MG63 (cell line): ENCODE measurements around the gene KITLG. TPM values are rescaled to one million over a fixed set of nuclear protein-coding genes. Genes with fewer than 3 reads are reported as not detected.
"Not testable (repeated sequence)": the region's sequence is repeated elsewhere in the genome, so short reads cannot be mapped to it uniquely, and the experiment has no call there.

ENCODE experiments used
- DNase-seq: peaks from one replicate; pipeline ENCODE4 v3.0.0-alpha.2; 2020
- H3K27me3 ChIP-seq: fragments of 250-450 bp; sonication (Bioruptor Pico); 2 replicates; pipeline ENCODE4 v1.5.1; 2020; ENCODE audit warnings: mild to moderate bottlenecking, moderate library complexity
- H3K36me3 ChIP-seq: fragments of 250-450 bp; sonication (Bioruptor Pico); 2 replicates; pipeline ENCODE4 v1.5.1; 2020; ENCODE audit warnings: mild to moderate bottlenecking, moderate library complexity
- H3K4me3 ChIP-seq: fragments of 250-450 bp; sonication (Bioruptor Pico); 2 replicates; pipeline ENCODE4 v1.5.1; 2020; ENCODE audit warnings: mild to moderate bottlenecking, moderate library complexity
- H3K9me3 ChIP-seq: fragments of 250-450 bp; sonication (Bioruptor Pico); 2 replicates; pipeline ENCODE4 v1.5.1; 2020; ENCODE audit warnings: mild to moderate bottlenecking, moderate library complexity
- total RNA-seq: library from RNA; depleted of rRNA; stranded (reverse); fragments of >200 nt; shearing (Covaris generic); gene quantifications from 2 replicates; pipeline ENCODE4 v1.2.3, GENCODE V29; 2014; ENCODE audit warnings: low replicate concordance; rRNA removed

The KITLG gene, protein sequence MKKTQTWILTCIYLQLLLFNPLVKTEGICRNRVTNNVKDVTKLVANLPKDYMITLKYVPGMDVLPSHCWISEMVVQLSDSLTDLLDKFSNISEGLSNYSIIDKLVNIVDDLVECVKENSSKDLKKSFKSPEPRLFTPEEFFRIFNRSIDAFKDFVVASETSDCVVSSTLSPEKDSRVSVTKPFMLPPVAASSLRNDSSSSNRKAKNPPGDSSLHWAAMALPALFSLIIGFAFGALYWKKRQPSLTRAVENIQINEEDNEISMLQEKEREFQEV
- 16.7 and 23.4 TPM in 2 replicates for total RNA-seq

DNA sequence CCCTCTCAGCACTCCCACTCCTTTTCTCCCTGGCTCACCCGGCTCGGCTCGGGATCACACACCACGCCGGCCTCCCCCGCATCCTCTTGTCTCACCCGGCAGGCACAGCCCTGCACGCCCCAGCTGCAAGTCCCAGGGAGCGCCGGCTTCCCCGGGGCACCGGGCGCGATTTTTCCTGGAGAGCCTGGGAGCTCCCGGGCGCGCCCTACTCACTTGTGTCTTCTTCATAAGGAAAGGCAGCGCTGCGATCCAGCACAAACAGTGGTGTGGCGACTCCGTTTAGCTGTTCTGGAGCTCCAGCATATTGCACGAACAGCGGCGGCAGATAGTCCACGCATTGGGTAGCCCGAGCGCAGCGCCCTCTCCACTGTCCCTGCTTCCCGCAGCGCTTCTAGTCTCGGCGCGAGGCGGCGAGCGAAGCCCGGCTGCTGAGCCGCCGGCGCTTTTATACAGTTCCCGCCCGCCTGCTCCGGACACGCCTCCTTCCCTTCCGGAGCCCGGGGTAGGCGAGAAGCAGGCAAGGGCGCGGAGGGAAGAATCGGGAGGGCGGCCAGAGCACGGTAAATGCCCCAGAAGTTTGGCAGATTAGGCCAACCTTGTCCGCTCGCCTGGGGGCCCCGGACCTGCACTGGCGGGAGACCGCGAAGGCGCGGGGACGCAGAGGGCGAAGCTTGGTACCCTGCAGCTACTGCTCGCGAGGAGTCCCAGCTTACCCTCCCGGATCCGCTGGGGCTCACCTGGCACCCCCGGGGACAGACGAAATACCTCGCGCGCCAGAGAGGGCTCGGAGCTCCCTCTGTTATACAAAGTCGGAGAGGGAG, at the start of gene KITLG:
KITLG (minus strand) TSS at position 421 of the 821 bp plus-strand sequence; CDS start at position 228, 193 bp downstream.
- Histone ChIP-seq H3K27me3 (no peaks in the 10 kb centered on the region), H3K4me3 (peak within 1 kb of the TSS; percentile 88), H3K9me3 (no peaks in the 10 kb centered on the region), H3K36me3 (peaks cover 2% of the 10 kb centered on the region; the same call in 1 of the 2 replicates)
- DNase-seq: peak; percentile 85

DNA sequence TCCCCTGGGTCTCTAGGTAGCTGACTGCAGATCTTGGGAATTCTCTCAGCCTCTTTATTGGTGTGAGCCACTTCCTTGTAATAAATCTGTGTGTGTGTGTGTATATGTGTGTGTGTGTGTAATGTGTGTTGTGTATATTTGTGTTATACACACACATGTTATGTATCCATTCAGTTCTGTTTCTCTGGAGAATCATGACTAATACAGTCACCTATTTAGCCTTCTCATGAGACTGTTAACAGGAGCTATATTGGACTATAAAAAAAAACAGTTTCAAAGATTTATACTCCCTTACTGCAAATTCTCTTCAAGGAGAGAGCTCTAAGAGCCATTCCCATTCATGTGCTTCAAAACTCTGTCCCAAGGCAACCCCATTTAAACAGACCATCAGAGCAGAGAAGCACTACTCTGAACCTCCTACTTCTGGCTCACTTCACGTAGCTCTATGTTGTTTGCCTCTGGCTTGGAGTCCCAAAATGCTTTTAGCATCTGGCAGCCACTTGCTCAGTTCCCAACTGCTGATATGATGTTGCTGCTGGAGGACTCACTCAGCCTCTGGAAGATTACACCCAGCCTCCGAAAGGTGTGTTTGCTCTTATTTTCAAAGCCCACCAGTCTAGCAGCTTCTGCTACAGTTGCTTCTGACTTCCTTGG, 48.7 kb upstream of the KITLG start:
- Histone ChIP-seq H3K27me3 (no peaks in the 10 kb centered on the region), H3K36me3 (no peaks in the 10 kb centered on the region), H3K4me3 (no peak overlapping the region), H3K9me3 (no peaks in the 10 kb centered on the region)
- DNase-seq: no peak

DNA sequence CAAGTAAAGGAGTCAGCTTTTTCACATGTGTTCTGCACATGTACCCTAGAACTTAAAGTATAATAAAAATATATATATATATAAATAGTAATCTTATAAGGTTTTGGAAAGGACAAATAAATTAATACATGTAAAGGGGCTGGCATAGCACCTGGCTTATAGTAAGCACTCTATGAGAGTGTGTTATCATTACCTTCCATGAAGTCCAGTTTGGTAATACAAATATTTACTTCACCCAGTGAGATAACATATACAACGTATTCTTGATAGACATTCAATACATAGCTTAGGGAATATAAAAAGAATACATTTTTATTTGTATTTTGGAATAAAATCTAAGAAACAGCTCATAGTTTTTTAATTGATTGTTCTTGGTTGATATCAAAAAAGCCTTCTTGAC, 47.8 kb upstream of the KITLG start:
- not testable (repeated sequence) for H3K36me3 ChIP-seq, DNase-seq, H3K9me3 ChIP-seq, H3K4me3 ChIP-seq, H3K27me3 ChIP-seq

DNA sequence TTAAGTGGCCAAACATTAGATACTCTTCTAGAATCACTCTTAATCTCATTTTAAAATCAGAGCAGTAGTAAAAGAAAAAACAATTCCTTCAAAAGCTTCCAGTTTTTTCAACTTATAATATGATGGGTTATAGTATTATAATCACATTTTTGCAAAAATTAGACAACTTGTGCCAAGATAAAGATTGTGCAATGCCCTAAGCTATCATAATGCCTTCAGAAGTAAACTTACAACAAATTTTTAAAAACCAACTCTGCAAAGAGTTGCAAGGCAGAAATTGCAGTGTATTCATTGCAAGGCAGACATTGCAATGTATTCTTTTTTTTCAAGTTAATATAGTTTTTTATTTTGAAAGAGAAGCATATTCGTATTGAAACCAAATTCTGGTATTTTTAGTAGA, 47.2 kb upstream of the KITLG start:
- H3K4me3 ChIP-seq: no peak overlapping the region
- no peaks in the 10 kb centered on the region for H3K27me3 ChIP-seq
- no peaks in the 10 kb centered on the region for H3K9me3 ChIP-seq
- no peaks in the 10 kb centered on the region for H3K36me3 ChIP-seq
- no peak for DNase-seq

DNA sequence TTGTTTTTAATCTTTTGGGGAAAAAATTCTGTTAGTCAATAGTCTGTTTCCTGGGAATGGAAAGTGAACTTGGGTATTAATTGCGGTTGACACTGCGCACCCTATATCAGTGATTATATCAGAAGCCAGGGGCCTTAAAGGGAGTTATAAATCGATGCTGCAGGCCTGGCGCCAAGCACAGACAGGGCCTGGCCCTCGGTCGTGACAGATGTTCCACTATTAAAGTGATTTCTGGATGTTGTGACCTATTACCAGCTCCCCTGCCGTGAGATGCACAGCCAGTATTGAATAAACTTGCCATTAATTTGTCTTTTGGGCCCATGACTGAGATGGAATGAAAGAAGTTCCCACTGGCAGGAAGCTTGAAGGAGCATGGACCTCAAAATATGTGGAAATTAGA, 45.1 kb upstream of the KITLG start:
- DNase-seq: no peak
- Histone ChIP-seq H3K9me3 (no peaks in the 10 kb centered on the region), H3K36me3 (no peaks in the 10 kb centered on the region), H3K4me3 (no peak overlapping the region), H3K27me3 (no peaks in the 10 kb centered on the region)

DNA sequence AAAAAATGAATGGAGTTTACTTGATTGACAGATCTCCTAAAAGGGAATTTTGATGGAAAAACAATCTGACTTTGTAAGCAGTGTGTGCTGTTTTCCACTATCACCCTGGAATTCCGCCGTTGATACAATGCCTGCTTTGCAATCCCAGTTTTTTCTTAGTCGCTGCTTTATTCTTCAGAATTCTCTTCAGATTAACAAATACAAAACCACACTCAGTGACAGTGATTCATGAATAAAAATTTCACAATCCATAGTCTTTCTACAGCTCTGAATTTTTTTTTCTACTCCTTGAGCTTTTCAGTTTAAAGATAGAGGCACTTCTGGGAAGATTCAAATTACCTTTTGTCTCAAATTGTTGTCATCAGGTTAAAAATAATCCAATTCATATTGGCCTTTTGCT, 44.6 kb upstream of the KITLG start:
- H3K36me3 ChIP-seq: no peaks in the 10 kb centered on the region
- no peak for DNase-seq
- no peaks in the 10 kb centered on the region for H3K27me3 ChIP-seq
- no peaks in the 10 kb centered on the region for H3K9me3 ChIP-seq
- no peak overlapping the region for H3K4me3 ChIP-seq

DNA sequence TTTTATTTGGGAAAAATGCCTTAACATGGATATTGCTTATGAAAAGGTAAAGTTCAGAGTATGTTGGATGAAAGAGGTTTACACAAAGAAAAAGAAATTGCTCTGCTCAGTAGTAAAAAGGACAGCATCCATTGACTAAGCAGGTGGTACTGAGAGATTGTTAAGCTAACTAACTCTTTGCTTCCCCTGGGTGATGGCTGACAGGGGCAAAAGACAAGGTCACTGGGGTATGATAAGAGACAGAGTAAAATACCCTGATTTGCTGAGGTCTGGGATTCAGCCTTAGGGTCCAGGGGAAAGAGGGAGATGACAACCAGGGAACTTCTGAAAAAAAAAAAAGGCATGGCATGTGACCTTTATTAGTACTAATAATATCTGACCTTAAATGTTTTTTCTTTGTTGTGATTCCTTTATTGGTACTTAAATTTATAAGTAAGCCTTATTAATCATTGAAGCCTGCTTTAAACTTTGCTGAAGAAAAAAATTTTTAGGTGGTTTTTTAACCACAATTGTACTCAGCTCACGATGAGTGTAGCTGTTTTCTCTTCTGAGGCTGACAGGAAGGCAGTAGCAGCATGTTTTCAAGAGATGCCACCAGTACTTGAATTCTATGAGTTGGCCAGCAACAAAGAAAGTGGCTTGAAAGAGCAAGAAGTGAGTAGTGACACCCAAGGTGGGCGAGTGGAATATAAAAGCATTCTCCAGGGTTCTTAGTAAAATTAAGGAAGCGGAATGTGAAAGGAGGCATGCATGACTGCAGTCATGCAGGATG, 43.7 kb upstream of the KITLG start:
- H3K27me3 ChIP-seq: no peaks in the 10 kb centered on the region
- DNase-seq: no peak
- H3K36me3 ChIP-seq: no peaks in the 10 kb centered on the region
- H3K4me3 ChIP-seq: no peak overlapping the region
- no peaks in the 10 kb centered on the region for H3K9me3 ChIP-seq

DNA sequence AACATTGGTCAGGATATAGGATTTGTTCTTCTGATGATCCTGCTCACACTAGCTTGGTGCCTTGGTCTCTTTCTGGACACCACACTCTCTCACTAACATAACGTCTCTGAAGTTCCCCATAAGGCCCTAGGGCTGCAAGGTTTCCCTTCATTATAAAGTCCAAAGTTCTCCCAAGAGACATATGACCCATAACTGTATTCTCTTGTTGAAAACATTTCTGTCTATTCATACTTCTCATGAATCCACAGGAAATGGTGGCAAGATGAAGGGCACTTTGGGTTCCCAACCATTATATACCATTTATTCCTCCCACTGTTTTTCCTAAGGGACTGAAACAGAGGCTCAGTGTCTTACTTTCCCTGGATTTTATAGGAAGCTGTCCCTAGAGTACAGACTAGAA, 37.1 kb upstream of the KITLG start:
- H3K9me3 ChIP-seq: no peaks in the 10 kb centered on the region
- no peaks in the 10 kb centered on the region for H3K36me3 ChIP-seq
- no peaks in the 10 kb centered on the region for H3K27me3 ChIP-seq
- no peak for DNase-seq
- no peak overlapping the region for H3K4me3 ChIP-seq

DNA sequence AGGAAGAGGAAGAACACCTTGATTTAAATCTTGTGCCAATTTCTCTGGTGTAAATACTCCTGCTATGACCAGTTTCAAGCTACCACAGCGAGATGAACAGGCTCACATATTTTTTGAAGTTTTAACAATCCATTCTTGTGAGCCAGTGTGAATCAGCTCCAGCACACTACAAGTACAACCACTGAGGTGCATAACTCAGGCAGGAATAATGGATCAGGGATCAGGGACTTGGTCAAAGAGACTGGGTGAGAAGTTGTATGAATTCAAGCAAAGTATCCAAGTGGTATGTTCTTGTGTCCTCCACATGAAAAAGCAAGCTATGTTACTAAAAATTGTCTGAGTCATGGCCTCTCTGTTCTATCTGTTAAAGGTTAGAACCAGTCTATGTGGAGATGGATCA, 35.2 kb upstream of the KITLG start:
- Histone ChIP-seq H3K27me3 (no peaks in the 10 kb centered on the region), H3K9me3 (no peaks in the 10 kb centered on the region), H3K36me3 (no peaks in the 10 kb centered on the region), H3K4me3 (no peak overlapping the region)
- DNase-seq: no peak

DNA sequence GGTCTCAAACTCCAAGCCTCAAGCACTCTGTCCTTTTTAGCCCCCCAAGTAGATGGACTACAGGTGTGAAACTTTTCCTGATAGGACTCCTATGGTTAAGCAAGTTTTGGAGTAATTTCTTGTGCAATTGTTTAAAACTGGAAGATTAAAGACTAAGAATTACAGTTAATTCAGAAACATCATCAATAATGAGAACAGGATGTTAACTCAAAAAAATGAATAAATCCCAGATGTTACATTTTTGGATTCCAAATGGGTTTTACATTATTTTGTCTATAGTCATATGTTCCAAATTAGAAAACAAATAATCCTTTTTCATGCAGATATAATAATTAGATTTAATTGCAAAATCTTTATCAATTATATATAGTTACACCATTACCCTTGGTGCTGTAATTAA, 24.4 kb upstream of the KITLG start:
- H3K9me3 ChIP-seq: peaks cover 4% of the 10 kb centered on the region
- no peak overlapping the region for H3K4me3 ChIP-seq
- no peaks in the 10 kb centered on the region for H3K27me3 ChIP-seq
- DNase-seq: no peak
- H3K36me3 ChIP-seq: no peaks in the 10 kb centered on the region

DNA sequence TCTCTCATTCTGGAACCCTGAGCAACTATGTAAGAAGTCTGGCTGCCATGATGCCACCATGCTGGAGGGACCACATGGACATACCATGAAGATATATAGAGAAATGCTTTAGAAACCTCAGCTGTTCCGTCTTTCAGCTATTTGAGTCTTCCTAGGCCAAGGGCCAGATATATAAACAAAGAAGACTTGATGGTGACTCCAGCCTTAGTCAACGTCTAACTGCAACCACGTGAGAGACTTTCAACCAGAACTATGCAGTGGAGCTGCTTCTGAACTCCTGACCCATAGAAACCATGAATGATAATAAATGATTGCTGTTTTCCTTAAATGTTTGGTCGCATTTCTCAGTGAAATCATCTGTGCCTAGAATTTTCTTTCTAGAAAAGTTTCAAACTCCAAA, 20.0 kb upstream of the KITLG start:
- H3K27me3 ChIP-seq: no peaks in the 10 kb centered on the region
- H3K4me3 ChIP-seq: no peak overlapping the region
- peak; percentile 64 for DNase-seq
- no peaks in the 10 kb centered on the region; the same call in 1 of the 2 replicates for H3K9me3 ChIP-seq
- H3K36me3 ChIP-seq: no peaks in the 10 kb centered on the region

DNA sequence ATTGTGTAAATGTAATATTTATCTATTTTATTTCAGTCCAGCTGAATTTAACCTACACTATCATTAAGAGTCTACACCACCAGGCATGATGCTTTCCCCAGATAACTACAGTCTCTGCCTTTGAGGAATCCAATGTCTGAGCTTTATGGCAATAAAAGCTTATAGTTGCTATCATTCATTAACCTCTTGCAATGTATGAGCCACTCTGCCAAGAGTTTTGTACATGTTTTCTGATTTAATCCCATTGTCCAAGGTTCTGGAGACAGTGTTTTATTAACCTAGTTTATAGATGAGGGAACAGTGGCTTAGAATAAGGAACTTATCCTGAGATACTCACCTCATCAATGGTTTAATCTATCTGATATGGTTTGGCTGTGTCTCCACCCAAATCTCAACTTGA, 17.1 kb upstream of the KITLG start:
- no peaks in the 10 kb centered on the region for H3K36me3 ChIP-seq
- H3K27me3 ChIP-seq: no peaks in the 10 kb centered on the region
- H3K4me3 ChIP-seq: no peak overlapping the region
- no peaks in the 10 kb centered on the region; the same call in 1 of the 2 replicates for H3K9me3 ChIP-seq
- DNase-seq: no peak

DNA sequence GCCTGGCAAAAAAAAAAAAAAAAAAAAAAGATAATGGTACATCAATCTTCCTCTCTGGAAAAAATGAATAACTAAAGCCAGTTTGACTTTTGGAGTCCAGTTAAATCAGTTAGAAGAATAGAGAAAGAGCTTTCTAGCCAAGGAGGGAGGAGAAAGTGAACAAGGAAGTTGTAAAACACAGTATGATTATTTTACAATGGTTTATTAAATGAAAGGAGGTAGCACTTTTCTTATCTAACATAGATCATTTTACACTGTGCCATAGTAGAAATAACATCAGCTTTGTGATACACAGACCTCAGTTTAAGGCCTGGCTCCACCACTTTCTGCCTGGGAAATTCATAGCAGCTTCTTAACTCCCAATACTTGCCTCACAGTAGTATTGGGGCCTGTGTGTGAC, 15.4 kb upstream of the KITLG start:
- no peak for DNase-seq
- H3K27me3 ChIP-seq: no peaks in the 10 kb centered on the region

DNA sequence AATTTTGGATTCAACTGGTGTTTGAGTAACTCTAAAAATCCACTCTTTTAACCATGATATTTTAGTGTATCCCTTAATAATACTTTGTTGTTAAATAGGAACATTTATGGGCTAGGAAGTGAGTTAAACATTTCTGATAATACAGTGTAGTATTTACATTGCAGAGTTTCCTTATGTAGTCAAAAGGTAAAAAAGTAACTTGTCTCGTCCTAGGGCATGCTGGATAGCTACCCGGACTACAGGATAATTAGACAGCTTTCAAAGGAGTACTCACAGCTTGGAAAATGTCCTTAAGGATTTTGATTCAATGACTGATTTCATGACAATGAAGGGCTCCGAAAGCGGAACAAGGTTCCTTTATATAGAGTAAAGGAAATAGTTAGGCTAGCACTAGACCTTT, 14.5 kb upstream of the KITLG start:
- Histone ChIP-seq H3K9me3 (no peaks in the 10 kb centered on the region; the same call in 1 of the 2 replicates), H3K36me3 (no peaks in the 10 kb centered on the region), H3K27me3 (no peaks in the 10 kb centered on the region), H3K4me3 (no peak overlapping the region)
- DNase-seq: no peak

More for the DNA sequence above, 15.4 kb upstream of the KITLG start:
- no peak overlapping the region for H3K4me3 ChIP-seq
- no peaks in the 10 kb centered on the region; the same call in 1 of the 2 replicates for H3K9me3 ChIP-seq
- no peaks in the 10 kb centered on the region for H3K36me3 ChIP-seq

DNA sequence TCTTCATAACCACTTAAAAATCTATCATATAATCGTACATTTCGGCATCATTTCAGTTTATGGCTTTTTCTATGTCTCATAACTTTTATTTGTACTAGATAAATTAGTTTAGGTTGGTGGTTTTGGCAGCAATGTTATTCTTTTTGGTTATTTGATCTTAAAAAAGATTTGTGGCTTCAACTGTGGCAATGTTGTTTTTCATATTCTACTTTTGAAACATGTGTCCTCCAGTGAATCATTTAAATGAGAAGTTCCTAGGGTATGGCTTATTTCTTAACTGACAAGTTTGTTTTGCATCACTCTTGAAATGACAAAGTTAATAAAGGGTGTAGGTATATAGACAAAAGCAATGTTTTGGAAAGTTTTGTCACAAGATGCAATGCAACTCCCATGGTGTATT, 11.1 kb upstream of the KITLG start:
- no peaks in the 10 kb centered on the region for H3K27me3 ChIP-seq
- DNase-seq: no peak

DNA sequence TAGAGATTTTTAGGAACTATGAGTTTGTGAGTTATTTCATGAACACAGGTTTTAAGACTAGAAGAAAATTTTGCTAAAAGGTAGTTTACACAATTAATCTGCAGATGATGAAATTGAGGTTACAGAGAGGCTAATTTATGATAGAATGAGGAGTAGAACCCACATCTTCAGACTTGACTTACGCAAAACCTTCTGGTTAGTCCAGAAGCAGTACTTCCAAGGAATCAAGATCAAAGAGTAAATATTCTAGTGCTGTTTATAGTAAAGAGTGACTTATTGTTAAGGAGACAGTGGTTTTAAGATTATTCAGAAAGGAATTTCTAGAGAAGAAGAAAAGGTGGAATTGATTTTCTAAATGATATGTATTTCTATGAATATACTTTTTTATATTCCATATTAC, 10.6 kb upstream of the KITLG start:
- Histone ChIP-seq H3K4me3 (no peak overlapping the region), H3K9me3 (0 out of 2 replicates have a peak, but pooled peaks cover 2% of the 10 kb centered on the region), H3K27me3 (no peaks in the 10 kb centered on the region), H3K36me3 (no peaks in the 10 kb centered on the region)
- DNase-seq: no peak

More for the DNA sequence above, 11.1 kb upstream of the KITLG start:
- Histone ChIP-seq H3K36me3 (no peaks in the 10 kb centered on the region), H3K9me3 (0 out of 2 replicates have a peak, but pooled peaks cover 2% of the 10 kb centered on the region), H3K4me3 (no peak overlapping the region)
